PFSK-1 (cell line): ENCODE results near the gene METTL21A.

ENCODE experiments used
- FOXP2 ChIP-seq: optimal IDR thresholded peaks from 2 replicates; pipeline ENCODE3; 2011; ENCODE audit warnings: borderline replicate concordance, control low read depth, inconsistent platforms; ENCODE audit not compliant: insufficient read depth; ENCODE audit errors: extremely low read length, extremely low read depth
- POLR2AphosphoS5 ChIP-seq: IDR thresholded peaks from 2 replicates; pipeline ENCODE4 v1.6.1; 2012; ENCODE audit warnings: low read depth, mild to moderate bottlenecking, control low read depth, low read length, moderate library complexity
- SIN3A ChIP-seq: IDR thresholded peaks from 2 replicates; pipeline ENCODE4 v1.6.1; 2012; ENCODE audit warnings: mild to moderate bottlenecking, low read length, moderate library complexity, borderline replicate concordance; ENCODE audit not compliant: insufficient read depth
- TAF1 ChIP-seq: IDR thresholded peaks from 2 replicates; pipeline ENCODE4 v1.6.1; 2012; ENCODE audit warnings: low read length, control low read depth, borderline replicate concordance; ENCODE audit not compliant: insufficient read depth
- TF ChIP-seq, protein P1 (sequence below), 2 experiments: IDR thresholded peaks; 2 replicates each; pipeline versions ENCODE4 v1.6.1 to v1.8.0; 2011 to 2012; ENCODE audit warnings: low read depth in 2 of 2, low read length in 2 of 2, control low read depth in 1 of 2, inconsistent platforms in 1 of 2, mild to moderate bottlenecking in 1 of 2, moderate library complexity in 1 of 2; ENCODE audit not compliant: insufficient read depth in 1 of 2

Gene METTL21A

DNA sequence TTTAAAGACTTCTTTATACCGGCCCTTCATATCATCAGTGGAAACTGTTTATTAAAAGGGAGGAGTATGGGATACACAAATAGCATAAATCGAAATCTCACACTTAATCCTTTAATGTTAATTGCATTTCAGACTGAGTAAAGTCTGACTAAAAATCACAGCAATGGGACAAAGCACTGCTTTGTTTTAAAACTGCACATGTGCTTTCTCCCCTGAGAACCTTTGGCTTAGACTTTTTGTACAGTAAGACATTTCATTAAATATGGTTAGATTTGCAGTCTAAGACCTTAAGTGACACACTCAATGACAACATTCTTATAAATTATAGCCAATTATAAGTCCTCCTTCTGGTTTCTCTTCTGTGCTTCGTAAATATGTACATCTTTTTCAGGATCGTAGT, 12.5 kb downstream of the METTL21A start:
- TF ChIP-seq, protein P1, sequence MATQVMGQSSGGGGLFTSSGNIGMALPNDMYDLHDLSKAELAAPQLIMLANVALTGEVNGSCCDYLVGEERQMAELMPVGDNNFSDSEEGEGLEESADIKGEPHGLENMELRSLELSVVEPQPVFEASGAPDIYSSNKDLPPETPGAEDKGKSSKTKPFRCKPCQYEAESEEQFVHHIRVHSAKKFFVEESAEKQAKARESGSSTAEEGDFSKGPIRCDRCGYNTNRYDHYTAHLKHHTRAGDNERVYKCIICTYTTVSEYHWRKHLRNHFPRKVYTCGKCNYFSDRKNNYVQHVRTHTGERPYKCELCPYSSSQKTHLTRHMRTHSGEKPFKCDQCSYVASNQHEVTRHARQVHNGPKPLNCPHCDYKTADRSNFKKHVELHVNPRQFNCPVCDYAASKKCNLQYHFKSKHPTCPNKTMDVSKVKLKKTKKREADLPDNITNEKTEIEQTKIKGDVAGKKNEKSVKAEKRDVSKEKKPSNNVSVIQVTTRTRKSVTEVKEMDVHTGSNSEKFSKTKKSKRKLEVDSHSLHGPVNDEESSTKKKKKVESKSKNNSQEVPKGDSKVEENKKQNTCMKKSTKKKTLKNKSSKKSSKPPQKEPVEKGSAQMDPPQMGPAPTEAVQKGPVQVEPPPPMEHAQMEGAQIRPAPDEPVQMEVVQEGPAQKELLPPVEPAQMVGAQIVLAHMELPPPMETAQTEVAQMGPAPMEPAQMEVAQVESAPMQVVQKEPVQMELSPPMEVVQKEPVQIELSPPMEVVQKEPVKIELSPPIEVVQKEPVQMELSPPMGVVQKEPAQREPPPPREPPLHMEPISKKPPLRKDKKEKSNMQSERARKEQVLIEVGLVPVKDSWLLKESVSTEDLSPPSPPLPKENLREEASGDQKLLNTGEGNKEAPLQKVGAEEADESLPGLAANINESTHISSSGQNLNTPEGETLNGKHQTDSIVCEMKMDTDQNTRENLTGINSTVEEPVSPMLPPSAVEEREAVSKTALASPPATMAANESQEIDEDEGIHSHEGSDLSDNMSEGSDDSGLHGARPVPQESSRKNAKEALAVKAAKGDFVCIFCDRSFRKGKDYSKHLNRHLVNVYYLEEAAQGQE (IDR thresholded peaks at IDR 0.05; ENCODE audit: insufficient read depth in 1 of 2, low read depth in 2 of 2, low read length in 2 of 2): no peak
- no peak for TF ChIP-seq POLR2AphosphoS5
- no peak for TF ChIP-seq SIN3A
- no peak for TF ChIP-seq TAF1

DNA sequence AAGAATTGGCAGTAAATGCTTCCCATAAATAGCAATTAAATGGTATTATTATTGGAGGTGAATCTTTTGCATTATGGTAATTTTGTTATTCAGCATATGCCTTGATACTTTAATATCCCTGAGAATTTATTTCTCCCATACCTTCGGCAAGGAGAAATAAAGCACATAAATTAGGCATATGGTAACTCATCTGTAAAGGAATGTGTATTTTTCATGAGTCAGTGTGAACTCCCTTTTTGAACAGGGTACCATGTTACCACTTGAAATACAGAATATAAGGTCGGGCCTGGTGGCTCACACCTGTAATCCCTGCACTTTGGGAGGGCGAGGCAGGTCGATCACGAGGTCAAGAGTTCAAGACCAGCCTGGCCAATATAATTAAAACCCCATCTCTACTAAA, 18.4 kb downstream of the METTL21A start:
- TF ChIP-seq, protein P1 (IDR thresholded peaks at IDR 0.05; ENCODE audit: insufficient read depth in 1 of 2, low read depth in 2 of 2, low read length in 2 of 2): no peak
- no peak for TF ChIP-seq SIN3A
- TF ChIP-seq TAF1: no peak
- no peak for TF ChIP-seq POLR2AphosphoS5
- TF ChIP-seq FOXP2: no peak

DNA sequence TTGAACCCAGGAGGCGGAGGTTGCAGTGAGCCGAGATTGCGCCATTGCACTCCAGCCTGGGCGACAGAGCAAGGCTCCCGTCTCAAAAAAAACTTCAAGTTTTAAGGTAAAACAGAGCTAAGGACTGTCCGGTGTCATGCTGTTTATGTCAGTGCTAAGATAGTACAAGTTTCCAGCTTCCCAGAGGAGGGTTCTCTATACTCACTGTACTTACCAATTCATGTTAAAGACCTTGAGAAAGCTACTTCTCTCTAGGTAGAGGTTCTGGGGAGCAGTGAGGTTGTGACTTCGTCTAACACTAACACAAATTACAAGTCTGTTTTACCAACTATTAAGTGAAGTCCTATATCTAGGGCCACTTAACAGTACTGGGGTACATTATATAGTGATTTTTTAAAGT, 18.8 kb downstream of the METTL21A start:
- TF ChIP-seq SIN3A (no peak), POLR2AphosphoS5 (no peak), FOXP2 (no peak), TAF1 (no peak)
- TF ChIP-seq, protein P1 (IDR thresholded peaks at IDR 0.05; ENCODE audit: insufficient read depth in 1 of 2, low read depth in 2 of 2, low read length in 2 of 2): no peak

DNA sequence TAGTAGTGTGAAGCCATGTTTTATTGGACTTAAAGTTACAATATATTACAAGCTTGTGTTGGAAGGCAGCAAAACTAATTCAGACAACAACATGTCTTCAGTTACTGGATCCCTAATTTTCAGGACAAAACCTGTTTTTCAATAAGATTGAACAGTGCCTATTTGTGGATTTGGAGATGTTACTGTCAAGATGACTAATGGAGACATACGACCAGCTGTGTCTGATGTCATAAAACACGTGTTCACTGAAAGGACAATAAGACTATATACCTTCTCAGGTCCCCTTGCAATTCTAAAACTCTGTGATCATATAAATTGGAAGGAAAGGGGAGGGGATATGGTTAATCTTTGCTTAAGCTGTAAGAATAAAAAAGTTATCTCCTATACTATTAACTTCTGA, 21.7 kb downstream of the METTL21A start:
- TF ChIP-seq TAF1 (no peak), FOXP2 (no peak), SIN3A (no peak)
- TF ChIP-seq, protein P1 (IDR thresholded peaks at IDR 0.05; ENCODE audit: insufficient read depth in 1 of 2, low read depth in 2 of 2, low read length in 2 of 2): no peak

DNA sequence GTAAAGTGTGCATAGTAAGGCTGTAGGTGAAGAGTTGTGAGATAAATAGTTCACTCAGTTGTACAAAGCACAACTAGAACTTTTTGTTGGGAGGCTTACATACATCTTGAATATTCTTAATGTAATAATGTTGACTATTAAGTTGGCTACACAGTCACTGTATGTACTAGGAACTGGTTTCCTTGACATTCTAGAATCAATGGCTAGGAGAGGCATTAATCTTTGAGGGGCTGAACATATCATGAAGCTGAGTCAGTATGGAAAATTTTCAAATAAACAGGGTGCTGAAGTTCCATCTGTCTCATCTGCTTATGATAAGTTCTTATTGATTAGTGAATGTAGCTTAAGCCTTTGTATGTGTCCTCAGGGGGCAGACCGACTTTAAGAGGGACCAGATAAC, 23.4 kb downstream of the METTL21A start:
- TF ChIP-seq SIN3A (no peak), TAF1 (no peak), FOXP2 (no peak), POLR2AphosphoS5 (no peak)
- TF ChIP-seq, protein P1 (IDR thresholded peaks at IDR 0.05; ENCODE audit: insufficient read depth in 1 of 2, low read depth in 2 of 2, low read length in 2 of 2): no peak
